HG03354 (cell line): ENCODE data around the gene CCZ1.
"Not testable (repeated sequence)": the region's sequence is repeated elsewhere in the genome, so short reads cannot be mapped to it uniquely, and the experiment has no call there.

Experiments used
- ATAC-seq: cut with Tn5 transposase; IDR thresholded peaks from one replicate; pipeline ENCODE4 v1.9.1; 2021; ENCODE audit warnings: mild to moderate bottlenecking; ENCODE audit not compliant: unreplicated experiment, poor library complexity, severe bottlenecking

CCZ1 gene

GRCh38 chr7:5903002-5903401, 4.5 kb downstream of the CCZ1 start:
- ATAC-seq: not testable (repeated sequence)

- ATAC-seq: not testable (repeated sequence)
Observed at GRCh38 chr7:5904726-5905125, 6.2 kb downstream of the CCZ1 start.

DNA sequence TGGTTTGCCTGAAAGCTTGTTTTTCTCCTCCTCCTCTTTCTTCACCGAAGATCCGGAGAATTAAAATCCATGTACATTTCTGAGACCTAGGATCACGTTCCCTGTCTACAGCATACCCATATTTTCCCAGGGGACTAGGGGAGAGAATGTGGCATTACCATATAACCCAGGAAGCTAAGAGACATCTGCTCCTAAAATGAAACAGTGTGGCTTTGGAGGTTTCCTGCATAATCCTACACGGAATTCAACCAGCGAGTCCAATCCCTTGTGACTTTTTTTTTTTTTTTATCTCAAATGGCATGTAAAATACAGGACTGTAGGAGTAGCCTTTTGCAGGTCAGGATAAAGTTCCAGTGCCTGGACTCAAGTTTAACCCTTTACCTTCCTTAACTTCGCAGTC, 10.3 kb downstream of the CCZ1 start:
- not testable (repeated sequence) for ATAC-seq

- ATAC-seq: not testable (repeated sequence)
Observed at GRCh38 chr7:5916529-5916928, 18.0 kb downstream of the CCZ1 start.

DNA sequence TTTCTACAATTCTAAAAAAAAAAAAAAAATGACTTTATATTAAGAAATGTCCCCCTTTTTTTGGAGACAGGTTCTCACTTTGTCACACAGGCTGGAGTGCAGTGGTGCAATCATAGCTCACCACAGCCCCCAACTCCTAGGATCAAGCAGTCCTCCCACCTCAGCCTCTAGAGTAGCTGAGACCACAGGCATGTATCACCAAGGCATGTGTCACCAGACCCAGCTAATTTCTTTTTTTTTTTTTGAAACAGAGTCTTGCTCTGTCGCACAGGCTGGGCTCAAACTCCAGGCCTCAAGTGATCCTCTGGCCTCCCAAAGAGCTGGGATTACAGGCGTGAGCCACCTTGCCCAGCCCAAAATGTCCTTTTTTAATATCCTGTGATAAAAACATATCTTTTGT, 25.6 kb downstream of the CCZ1 start:
- not testable (repeated sequence) for ATAC-seq

DNA sequence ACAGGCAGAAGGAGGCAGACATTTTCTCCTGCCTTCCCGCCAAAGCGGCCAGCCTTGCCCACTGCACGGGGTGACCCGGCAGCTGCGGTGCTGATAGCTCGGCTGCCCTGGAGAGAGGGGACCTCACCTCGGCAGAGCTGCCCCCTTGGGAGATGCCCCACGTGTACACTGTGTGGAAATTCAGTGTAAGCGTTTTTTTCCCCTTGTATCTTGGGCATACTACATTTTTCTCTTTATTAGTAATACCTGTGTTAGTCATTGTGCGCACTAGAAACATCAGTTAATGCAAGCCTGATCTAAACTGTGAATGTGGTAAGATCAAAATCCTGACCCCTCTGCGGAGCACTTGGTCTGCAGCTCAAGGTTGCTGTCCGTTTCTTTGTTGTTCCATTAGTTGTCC, 26.1 kb downstream of the CCZ1 start:
- ATAC-seq: not testable (repeated sequence)

DNA sequence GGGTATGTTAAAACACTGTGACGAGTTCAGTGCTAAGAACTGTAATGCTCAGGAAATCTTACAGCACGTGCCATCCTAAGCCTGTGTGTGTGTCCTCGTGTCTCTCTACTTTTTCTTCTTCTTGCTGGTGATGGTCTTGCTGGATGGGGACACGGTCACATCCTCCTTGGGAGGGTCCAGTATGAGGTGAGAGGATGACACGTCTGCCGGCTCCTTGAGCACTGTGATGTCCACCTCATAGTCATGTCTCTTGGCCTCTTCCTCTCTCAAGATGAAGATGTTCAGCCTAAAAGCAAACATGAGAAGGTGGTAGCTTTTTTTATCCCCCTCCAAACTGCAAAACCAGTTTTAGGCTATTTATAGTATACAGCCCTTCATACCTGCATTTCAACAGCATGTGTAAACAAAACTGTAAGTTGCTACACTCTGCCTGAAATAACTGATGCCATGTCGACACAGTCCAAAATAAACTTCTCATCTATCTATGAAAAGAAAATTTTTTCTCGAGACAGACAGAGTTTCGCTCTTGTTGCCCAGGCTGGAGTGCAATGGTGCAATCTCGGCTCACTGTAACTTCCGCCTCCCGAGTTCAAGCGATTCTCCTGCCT, 27.8 kb downstream of the CCZ1 start:
- not testable (repeated sequence) for ATAC-seq

GRCh38 chr7:5930290-5930689, 31.8 kb downstream of the CCZ1 start:
- not testable (repeated sequence) for ATAC-seq

GRCh38 chr7:5931250-5931649, 32.7 kb downstream of the CCZ1 start:
- not testable (repeated sequence) for ATAC-seq

DNA sequence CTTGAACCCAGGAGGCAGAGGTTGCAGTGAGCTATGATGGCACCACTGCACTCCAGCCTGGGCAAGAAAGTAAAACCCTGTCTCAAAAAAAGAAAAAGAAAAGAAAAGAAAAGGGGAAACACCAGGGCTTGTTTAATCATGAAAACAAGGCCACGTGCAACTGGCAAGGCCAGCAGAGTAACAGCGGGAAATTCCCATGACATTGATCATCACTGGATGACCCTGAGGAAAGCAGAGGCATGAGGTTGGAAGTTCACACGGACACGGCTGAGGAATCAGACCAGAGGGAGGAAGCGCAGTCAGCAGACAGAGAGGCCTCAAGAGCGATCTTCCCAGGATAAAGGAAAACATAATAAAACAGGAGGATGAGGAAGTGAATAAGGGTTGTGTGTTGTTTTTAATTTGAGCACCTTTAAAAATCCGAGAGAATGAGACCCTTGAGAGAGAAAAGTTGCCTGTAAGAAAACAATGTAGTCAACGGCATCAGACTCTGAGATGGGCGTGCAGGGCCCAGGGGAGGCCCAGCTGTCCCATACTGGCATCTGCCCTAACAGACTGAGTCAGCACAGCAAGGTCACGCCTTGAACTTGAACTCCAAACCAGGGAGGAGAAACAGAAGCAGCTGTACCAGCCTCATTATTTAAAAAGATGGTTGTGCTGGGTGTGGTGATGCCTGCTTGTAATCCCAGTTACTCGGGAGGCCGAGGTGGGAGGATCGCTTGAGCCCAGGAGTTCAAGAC, 33.5 kb downstream of the CCZ1 start:
- ATAC-seq: not testable (repeated sequence)

GRCh38 chr7:5934945-5935450, 36.5 kb downstream of the CCZ1 start:
- ATAC-seq: not testable (repeated sequence)

DNA sequence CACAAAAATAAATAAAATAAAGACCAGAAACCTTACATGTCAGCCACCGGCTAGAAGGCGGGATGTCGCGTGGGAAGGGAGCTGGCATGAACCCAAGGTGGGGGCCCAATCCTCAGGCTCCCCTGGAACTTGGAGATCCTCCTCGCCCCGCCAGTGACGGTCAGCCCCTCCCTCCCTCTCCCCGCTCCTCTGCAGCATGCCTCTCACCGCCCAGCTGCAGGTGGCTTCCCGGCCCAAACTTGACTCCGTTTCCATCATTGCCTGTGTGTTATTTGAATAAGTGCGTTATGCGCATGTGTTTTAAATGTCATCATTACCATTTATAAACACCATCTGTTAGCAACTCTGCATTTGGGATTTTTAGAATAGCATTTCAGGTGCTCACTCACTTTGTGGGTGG, 64.7 kb downstream of the CCZ1 start:
- not testable (repeated sequence) for ATAC-seq

GRCh38 chr7:5963810-5964209, 65.3 kb downstream of the CCZ1 start:
- not testable (repeated sequence) for ATAC-seq

DNA sequence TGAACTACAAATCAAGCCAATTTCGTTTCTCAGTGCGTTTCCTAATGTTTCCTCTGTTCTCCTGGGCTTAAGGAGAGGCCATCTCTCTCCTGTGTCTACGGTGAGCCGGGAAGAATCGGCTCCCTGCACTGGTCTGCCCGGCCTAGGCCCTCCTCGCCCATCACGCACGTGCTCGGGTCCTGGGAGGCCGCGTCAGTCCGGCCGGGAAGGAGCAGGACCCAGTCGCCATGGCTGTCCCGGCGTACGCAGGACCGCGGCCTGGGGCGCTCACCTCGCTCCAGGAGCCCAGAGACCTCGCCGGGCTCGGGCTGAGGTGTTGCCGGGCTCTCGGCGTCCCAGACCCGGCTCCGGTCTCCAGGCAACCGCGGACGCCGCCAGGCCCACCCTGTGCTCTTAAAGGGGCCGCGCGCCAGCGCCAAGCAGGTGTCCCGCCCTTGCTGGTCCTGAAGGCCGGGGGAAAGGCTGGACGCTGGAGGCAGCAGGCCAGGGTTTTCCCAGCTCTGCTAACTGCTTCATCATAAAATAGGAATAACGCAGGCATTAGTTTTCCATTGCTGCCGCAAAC, 71.9 kb downstream of the CCZ1 start, which contains the start of gene RSPH10B:
TSS of gene RSPH10B (minus strand) at position 343 of the 565 bp plus-strand sequence. CDS start 3,573 bp downstream, outside the sequence.
- ATAC-seq: not testable (repeated sequence)

- ATAC-seq: not testable (repeated sequence)
Observed at GRCh38 chr7:5973580-5973979, 75.0 kb downstream of the CCZ1 start.
